Endothelial cell of umbilical vein (primary cell): ENCODE data around the gene BABAM2. TPM values are rescaled to one million over a fixed set of nuclear protein-coding genes. Genes with fewer than 3 reads are reported as not detected.

Experiments used
- BruUV-seq: library from RNA; stranded (reverse); fragments of 400-500 nt; replicated peaks from 2 replicates; lab custom pipeline; 2021; lab: Mats Ljungman, UMichigan
- CTCF ChIA-PET: fragments of 300-600, 350-600 bp; sonication (Branson Sonifier 250); formaldehyde crosslinking; loops from one replicate; lab custom pipeline; 2021; ENCODE audit warnings: antibody characterized with exemption, inconsistent platforms; lab: Charles Lee
- POLR2A ChIA-PET: fragments of 300-600, 350-600 bp; sonication (Branson Sonifier 250); formaldehyde crosslinking; loops from one replicate; lab custom pipeline; 2021; ENCODE audit warnings: antibody characterized with exemption, inconsistent platforms; lab: Charles Lee
- DNase-seq: peaks from one replicate; pipeline ENCODE4 v3.0.0-alpha.2; 2011; ENCODE audit warnings: low read depth, low spot score
- FAIRE-seq: peaks from 2 replicates; lab custom pipeline; 2011; peaks lifted over from hg19 to GRCh38; lab: Jason Lieb, UNC
- H2AFZ ChIP-seq: 2 replicates; pipeline ENCODE4 v1.6.0; 2012; ENCODE audit warnings: low read depth, low read length, control low read depth, inconsistent platforms
- H3K27ac ChIP-seq: 2 replicates; pipeline ENCODE4 v1.5.1; 2011; ENCODE audit warnings: low read depth, mild to moderate bottlenecking, control low read depth, low read length, moderate library complexity; ENCODE audit not compliant: insufficient read depth
- H3K27me3 ChIP-seq, 2 experiments: 2 replicates each; pipeline versions ENCODE4 v1.6.0 to v1.6.1; 2011; ENCODE audit warnings: low read length in 2 of 2, mixed read lengths in 1 of 2; ENCODE audit not compliant: control insufficient read depth in 2 of 2, insufficient read depth in 2 of 2
- H3K36me3 ChIP-seq, 2 experiments: 2 replicates in 1 of 2; 3 replicates in 1 of 2; pipeline ENCODE4 v1.5.1; 2011; ENCODE audit warnings: low read length in 2 of 2, mild to moderate bottlenecking in 1 of 2, moderate library complexity in 1 of 2; ENCODE audit not compliant: control insufficient read depth in 2 of 2, insufficient read depth in 2 of 2; ENCODE audit errors: extremely low read depth in 1 of 2
- H3K4me1 ChIP-seq: 3 replicates; pipeline ENCODE4 v1.5.1; 2011; ENCODE audit warnings: mild to moderate bottlenecking, low read length; ENCODE audit not compliant: control insufficient read depth, insufficient read depth; ENCODE audit errors: extremely low read depth
- H3K4me2 ChIP-seq: 2 replicates; pipeline ENCODE4 v1.6.1; 2011; ENCODE audit warnings: low read length, control low read depth, mixed read lengths; ENCODE audit not compliant: insufficient read depth
- H3K4me3 ChIP-seq, 3 experiments: fragments of 200-600 bp in 1 of 3; sonication (generic), shearing (Covaris generic) in 1 of 3; replicated peaks in 1 of 3; 2 replicates each; pipeline ENCODE4 v1.5.1; 2011 to 2016; ENCODE audit warnings: control low read depth in 3 of 3, low read length in 3 of 3, mild to moderate bottlenecking in 2 of 3, inconsistent platforms in 1 of 3, low read depth in 1 of 3, moderate library complexity in 1 of 3; ENCODE audit not compliant: insufficient read depth in 1 of 3
- H3K79me2 ChIP-seq: 2 replicates; pipeline ENCODE4 v1.6.0; 2012; ENCODE audit warnings: low read length, inconsistent platforms; ENCODE audit not compliant: control insufficient read depth, insufficient read depth
- H3K9ac ChIP-seq: replicated peaks from 2 replicates; pipeline ENCODE3; 2011; ENCODE audit warnings: low read length, control low read depth; ENCODE audit not compliant: insufficient read depth; ENCODE audit errors: extremely low read depth
- H3K9me1 ChIP-seq: replicated peaks from 3 replicates; pipeline ENCODE4 v1.6.0; 2011; ENCODE audit warnings: mild to moderate bottlenecking, low read length; ENCODE audit not compliant: control insufficient read depth, insufficient read depth; ENCODE audit errors: extremely low read depth
- H3K9me3 ChIP-seq: replicated peaks from 2 replicates; pipeline ENCODE4 v1.5.1; 2012; ENCODE audit warnings: low read length, inconsistent platforms; ENCODE audit not compliant: control insufficient read depth, insufficient read depth
- H4K20me1 ChIP-seq: replicated peaks from 2 replicates; pipeline ENCODE3; 2011; ENCODE audit warnings: mild to moderate bottlenecking, low read length; ENCODE audit not compliant: control insufficient read depth, insufficient read depth; ENCODE audit errors: extremely low read depth
- EZH2 ChIP-seq: IDR thresholded peaks from 2 replicates; pipeline ENCODE4 v1.6.1; 2012; ENCODE audit warnings: borderline replicate concordance, low read depth, mild to moderate bottlenecking, moderate library complexity, low read length, inconsistent platforms; ENCODE audit not compliant: severe bottlenecking
- FOS ChIP-seq: IDR thresholded peaks from 2 replicates; pipeline ENCODE4 v1.6.1; 2011; ENCODE audit warnings: mild to moderate bottlenecking, low read length, moderate library complexity, borderline replicate concordance; ENCODE audit not compliant: insufficient read depth
- GATA2 ChIP-seq: IDR thresholded peaks from 2 replicates; pipeline ENCODE4 v1.7.0; 2011; ENCODE audit warnings: low read depth, mild to moderate bottlenecking, moderate library complexity, mixed read lengths, low read length; ENCODE audit not compliant: insufficient read length, insufficient read depth
- JUN ChIP-seq: IDR thresholded peaks from 2 replicates; pipeline ENCODE4 v1.6.1; 2011; ENCODE audit warnings: borderline replicate concordance, low read depth; ENCODE audit not compliant: insufficient read length, insufficient read depth
- MAX ChIP-seq: IDR thresholded peaks from 2 replicates; pipeline ENCODE4 v1.6.1; 2011; ENCODE audit not compliant: insufficient read depth, insufficient read length
- MYC ChIP-seq: IDR thresholded peaks from one replicate; pipeline ENCODE4 v1.6.1; 2011; ENCODE audit warnings: mild to moderate bottlenecking, low read depth, low read length
- POLR2A ChIP-seq: IDR thresholded peaks from 2 replicates; pipeline ENCODE4 v1.6.1; 2012; ENCODE audit warnings: low read depth, mild to moderate bottlenecking, control low read depth, low read length
- POLR2AphosphoS5 ChIP-seq: IDR thresholded peaks from 2 replicates; pipeline ENCODE4 v1.6.1; 2012; ENCODE audit warnings: low read depth, mild to moderate bottlenecking, control low read depth, low read length, moderate library complexity; ENCODE audit not compliant: insufficient read depth
- dilution Hi-C: fragments of 300-500 bp; cut with MboI; formaldehyde crosslinking; loops from one replicate; pipeline ENCODE4 v1.15.0; 2019; ENCODE audit warnings: low sequenced_read_pairs; ENCODE audit not compliant: extremely low pct_ligation_motif_present
- intact Hi-C: fragments of 100-400 bp; cut with micrococcal nuclease; formaldehyde crosslinking; loops from one replicate; pipeline ENCODE4 v1.10.0; 2022
- polyA plus RNA-seq, 4 experiments: library from polyadenylated mRNA; depleted of rRNA in 3 of 4; stranded (reverse) in 3 of 4; unstranded in 1 of 4; fragments of >200 nt; gene quantifications; 2 replicates each; pipeline versions ENCODE4 v1.2.1 to v1.2.3, GENCODE V29; 2011 to 2012; ENCODE audit warnings: missing spikeins in 1 of 4
- total RNA-seq: library from RNA; stranded (reverse); gene quantifications from 2 replicates; pipeline ENCODE4 v1.2.3, GENCODE V29; 2021
- TF ChIP-seq, protein P1 (sequence below), 2 donors: IDR thresholded peaks; 1 replicate in 1 of 2; 2 replicates in 1 of 2; pipeline ENCODE4 v1.5.1; 2011; ENCODE audit warnings: low read length in 2 of 2, mild to moderate bottlenecking in 2 of 2, moderate library complexity in 2 of 2, control low read depth in 1 of 2, inconsistent platforms in 1 of 2, low read depth in 1 of 2; ENCODE audit not compliant: insufficient read depth in 1 of 2; ENCODE audit errors: extremely low read depth in 1 of 2

BABAM2 gene
- total and polyA plus RNA-seq, 2 donors (not counting 3 experiments of a cell fraction or from before 2014, with no cell fraction given), result 19.9 to 27.6 TPM

DNA sequence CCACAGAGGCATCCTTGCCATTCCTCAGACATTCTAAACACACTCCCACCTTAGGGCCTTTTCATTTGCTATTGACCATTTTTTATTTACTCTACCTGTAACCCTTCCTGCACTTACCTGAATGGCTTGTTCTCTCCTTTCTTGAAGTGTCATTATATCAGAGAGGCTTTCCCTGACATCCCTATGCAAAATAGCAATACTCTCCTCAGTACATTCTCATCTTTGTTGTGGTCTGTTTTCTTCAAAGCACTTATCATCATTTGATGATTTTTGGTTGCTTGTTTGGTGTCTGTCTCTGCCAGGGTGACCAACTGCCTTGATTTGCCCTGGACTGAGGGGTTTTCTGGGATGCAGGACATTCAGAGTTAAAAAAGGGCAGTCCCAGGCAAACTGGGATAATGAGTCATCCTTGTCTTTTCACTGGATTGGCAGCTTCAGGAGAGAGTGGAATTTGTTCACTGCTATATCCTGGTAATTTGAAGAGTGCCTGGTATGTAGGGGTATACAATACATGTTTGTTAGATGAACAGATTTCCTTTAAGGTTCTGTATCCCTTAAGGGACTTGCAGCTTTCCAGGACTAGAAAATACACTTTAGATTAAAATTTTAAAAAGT lies 102.4 kb downstream of the BABAM2 start:
- BruUV-seq, result no TSS peak
- Histone ChIP-seq H3K9me1 (no peaks in the 10 kb centered on the region), H3K9ac (no peak overlapping the region), H4K20me1 (no peaks in the 10 kb centered on the region), H3K79me2 (no peaks in the 10 kb centered on the region), H3K4me2 (no peak overlapping the region), H3K27ac (no peak overlapping the region), H3K4me3 (no peak overlapping the region), H3K4me1 (peaks cover 19% of the 10 kb centered on the region), H3K36me3 (no peaks in the 10 kb centered on the region), H3K27me3 (no peaks in the 10 kb centered on the region), H3K9me3 (no peaks in the 10 kb centered on the region), H2AFZ (no peak overlapping the region)
- dilution Hi-C loops (no loop called here), intact Hi-C loops (no loop called here)
- ChIA-PET CTCF (interaction anchor here (1.4 kb wide), 1 partner anchor 45 kb away, joined by 4 read pairs; no protein-coding TSS in a partner anchor), POLR2A (no interaction called here)
- DNase-seq (peak; percentile 54), FAIRE-seq (peak; percentile 82)
- TF ChIP-seq POLR2AphosphoS5 (no peak), FOS (peak; percentile 72), GATA2 (no peak), MAX (no peak), POLR2A (no peak), MYC (no peak), EZH2 (no peak), JUN (peak; percentile 75)
- TF ChIP-seq, protein P1, sequence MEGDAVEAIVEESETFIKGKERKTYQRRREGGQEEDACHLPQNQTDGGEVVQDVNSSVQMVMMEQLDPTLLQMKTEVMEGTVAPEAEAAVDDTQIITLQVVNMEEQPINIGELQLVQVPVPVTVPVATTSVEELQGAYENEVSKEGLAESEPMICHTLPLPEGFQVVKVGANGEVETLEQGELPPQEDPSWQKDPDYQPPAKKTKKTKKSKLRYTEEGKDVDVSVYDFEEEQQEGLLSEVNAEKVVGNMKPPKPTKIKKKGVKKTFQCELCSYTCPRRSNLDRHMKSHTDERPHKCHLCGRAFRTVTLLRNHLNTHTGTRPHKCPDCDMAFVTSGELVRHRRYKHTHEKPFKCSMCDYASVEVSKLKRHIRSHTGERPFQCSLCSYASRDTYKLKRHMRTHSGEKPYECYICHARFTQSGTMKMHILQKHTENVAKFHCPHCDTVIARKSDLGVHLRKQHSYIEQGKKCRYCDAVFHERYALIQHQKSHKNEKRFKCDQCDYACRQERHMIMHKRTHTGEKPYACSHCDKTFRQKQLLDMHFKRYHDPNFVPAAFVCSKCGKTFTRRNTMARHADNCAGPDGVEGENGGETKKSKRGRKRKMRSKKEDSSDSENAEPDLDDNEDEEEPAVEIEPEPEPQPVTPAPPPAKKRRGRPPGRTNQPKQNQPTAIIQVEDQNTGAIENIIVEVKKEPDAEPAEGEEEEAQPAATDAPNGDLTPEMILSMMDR (IDR thresholded peaks at IDR 0.05; ENCODE audit: extremely low read depth in 1 of 2, insufficient read depth in 1 of 2, low read depth in 1 of 2, low read length in 2 of 2), result no peak
